Measurements from ENCODE around the gene MOB2. TPM values are rescaled to one million over a fixed set of nuclear protein-coding genes. Genes with fewer than 3 reads are reported as not detected.

The MOB2 gene
- total and polyA plus RNA-seq, 9 of the 15 experiments (the other 6 are each of a cell fraction or from before 2014, with no cell fraction given), result 0.17 to 36.8 (median 19.2) TPM

DNA sequence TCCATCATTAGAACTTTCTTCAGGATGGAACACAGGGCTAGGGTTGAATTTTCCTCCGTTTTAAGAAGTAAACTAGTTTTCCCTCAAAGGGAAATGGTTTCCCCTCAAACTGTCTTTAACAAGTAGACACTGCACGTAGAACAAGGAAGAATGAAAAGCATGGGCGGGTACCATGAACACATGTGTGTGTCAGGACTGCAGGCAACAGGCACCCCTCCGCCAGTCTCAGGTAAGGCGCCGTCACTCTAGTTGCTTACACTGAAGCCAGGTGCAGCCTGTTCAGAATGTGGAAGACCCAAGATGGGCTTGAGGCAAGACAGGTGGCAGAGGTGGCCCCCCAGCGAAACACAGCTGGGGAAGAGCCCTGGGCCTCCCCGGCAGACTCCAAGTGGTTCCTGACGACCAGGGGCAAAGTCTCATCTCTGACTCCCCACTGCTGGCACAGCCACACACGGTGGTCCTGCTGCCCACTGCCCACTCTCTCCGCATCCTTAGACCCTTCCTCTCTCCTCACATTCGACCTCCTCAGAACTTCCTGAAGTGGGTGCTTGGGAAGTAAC, 25.4 kb upstream of the MOB2 start:
- no peak for DNase-seq (ENCODE audit: extremely low read depth in 1 of 4, low spot score in 3 of 4)
- intact Hi-C loops (cut with micrococcal nuclease) (no loop called here), in situ Hi-C loops (cut with MboI) (no loop called here)
- Histone ChIP-seq H3K4me2 (ENCODE audit: insufficient read depth, low read length) (0 out of 2 replicates have a peak overlapping the region, but pooled peaks have one; percentile 25), H3K27me3 (ENCODE audit: control insufficient read depth in 2 of 2, insufficient read depth in 2 of 2, low read length in 2 of 2) (no peaks in the 10 kb centered on the region), H3K4me3 (no peak overlapping the region), H4K20me1 (replicated peaks; ENCODE audit: control insufficient read depth, insufficient read depth, low read length) (peaks cover 81% of the 10 kb centered on the region), H3K9ac (ENCODE audit: insufficient read depth in 1 of 2, low read depth in 2 of 2, low read length in 2 of 2) (no peak overlapping the region), H3K79me2 (ENCODE audit: control insufficient read depth, insufficient read depth, low read length) (peaks cover 14% of the 10 kb centered on the region), H3K36me3 (ENCODE audit: control insufficient read depth, insufficient read depth, low read length) (no peaks in the 10 kb centered on the region), H3K9me1 (ENCODE audit: control insufficient read depth, insufficient read depth, low read length) (peaks cover 13% of the 10 kb centered on the region), H3K27ac (ENCODE audit: extremely low read depth, low read depth, low read length) (no peak overlapping the region), H3K9me3 (replicated peaks; ENCODE audit: control insufficient read depth, insufficient read depth, low read depth, low read length) (no peaks in the 10 kb centered on the region), H3K4me1 (replicated peaks in 1 of 2; ENCODE audit: control insufficient read depth in 2 of 2, insufficient read depth in 2 of 2, low read length in 2 of 2) (peaks cover 9 to 47% of the 10 kb centered on the region in 2 experiments), H2AFZ (ENCODE audit: low read depth, low read length) (no peak overlapping the region)
- POLR2A ChIA-PET, result no interaction called here
- CTCF ChIA-PET (ENCODE audit: low intra/inter-chr PET ratio), result no interaction called here
- ATAC-seq, result no peak
- no TSS peak for BruUV-seq (replicated peaks)
- no peak for TF ChIP-seq ZNF3 (CRISPR knock-in tag; IDR thresholded peaks at IDR 0.05)
- TF ChIP-seq, protein P1, sequence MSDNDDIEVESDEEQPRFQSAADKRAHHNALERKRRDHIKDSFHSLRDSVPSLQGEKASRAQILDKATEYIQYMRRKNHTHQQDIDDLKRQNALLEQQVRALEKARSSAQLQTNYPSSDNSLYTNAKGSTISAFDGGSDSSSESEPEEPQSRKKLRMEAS (CRISPR knock-in tag; IDR thresholded peaks at IDR 0.05), result 0 out of 2 replicates have a peak, but pooled peaks have one; percentile 24
- 64% methylated on average over 10 of the region's 12 CpGs for WGBS (ENCODE audit: insufficient coverage, low coverage, missing lambda C conversion rate)
- no peak for FAIRE-seq

DNA sequence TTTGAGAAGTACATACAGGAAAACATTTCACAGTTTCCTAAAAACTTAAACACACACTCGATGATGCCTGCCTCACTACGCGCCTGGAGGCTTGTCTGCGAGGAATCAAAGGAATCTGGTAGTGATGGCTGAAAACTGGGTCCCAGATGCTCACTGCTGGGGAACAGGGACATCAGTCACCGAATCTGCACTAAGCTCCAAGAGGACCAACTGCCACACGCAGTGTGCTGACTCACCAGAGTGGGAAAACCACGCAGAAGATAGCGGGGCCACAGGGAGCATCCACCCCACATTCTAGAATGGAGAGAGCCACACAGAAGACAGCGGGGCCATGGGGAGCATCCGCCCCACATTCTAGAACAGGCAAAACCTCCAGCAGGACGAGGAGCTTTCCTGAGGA, 24.3 kb upstream of the MOB2 start:
- Histone ChIP-seq H3K4me3 (no peak overlapping the region), H3K36me3 (ENCODE audit: control insufficient read depth, insufficient read depth, low read length) (no peaks in the 10 kb centered on the region), H3K27me3 (ENCODE audit: control insufficient read depth in 2 of 2, insufficient read depth in 2 of 2, low read length in 2 of 2) (no peaks in the 10 kb centered on the region), H3K9ac (ENCODE audit: insufficient read depth in 1 of 2, low read depth in 2 of 2, low read length in 2 of 2) (no peak overlapping the region), H3K9me1 (ENCODE audit: control insufficient read depth, insufficient read depth, low read length) (peaks cover 13% of the 10 kb centered on the region), H2AFZ (ENCODE audit: low read depth, low read length) (no peak overlapping the region), H3K27ac (ENCODE audit: extremely low read depth, low read depth, low read length) (no peak overlapping the region), H4K20me1 (replicated peaks; ENCODE audit: control insufficient read depth, insufficient read depth, low read length) (peaks cover 70% of the 10 kb centered on the region), H3K4me2 (ENCODE audit: insufficient read depth, low read length) (no peak overlapping the region), H3K4me1 (replicated peaks in 1 of 2; ENCODE audit: control insufficient read depth in 2 of 2, insufficient read depth in 2 of 2, low read length in 2 of 2) (peaks cover 9 to 48% of the 10 kb centered on the region in 2 experiments), H3K79me2 (ENCODE audit: control insufficient read depth, insufficient read depth, low read length) (peaks cover 14% of the 10 kb centered on the region), H3K9me3 (replicated peaks; ENCODE audit: control insufficient read depth, insufficient read depth, low read depth, low read length) (no peaks in the 10 kb centered on the region)
- intact Hi-C loops (cut with micrococcal nuclease), result no loop called here
- in situ Hi-C loops (cut with MboI), result no loop called here
- WGBS (ENCODE audit: insufficient coverage, low coverage, missing lambda C conversion rate), result 50% methylated on average over 11 of the region's 11 CpGs
- ATAC-seq (no peak), DNase-seq (ENCODE audit: extremely low read depth in 1 of 4, low spot score in 3 of 4) (no peak), FAIRE-seq (no peak)
- POLR2A ChIA-PET, result interaction anchor here (0.6 kb wide), 1 partner anchor 18 kb away, joined by 3 read pairs; no protein-coding TSS in a partner anchor
- CTCF ChIA-PET (ENCODE audit: low intra/inter-chr PET ratio), result no interaction called here
- BruUV-seq (replicated peaks), result no TSS peak
- no peak for TF ChIP-seq HDAC8 (tag; IDR thresholded peaks at IDR 0.05)
- TF ChIP-seq NR4A1 (CRISPR knock-in tag; IDR thresholded peaks at IDR 0.05), result no peak
- TF ChIP-seq NR4A1 (tag; IDR thresholded peaks at IDR 0.05), result no peak
- no peak for TF ChIP-seq HNRNPK (IDR thresholded peaks at IDR 0.05; ENCODE audit: low read depth, low read length, poor library complexity, severe bottlenecking)
- TF ChIP-seq POU5F1 (IDR thresholded peaks at IDR 0.05; ENCODE audit: borderline replicate concordance, low read depth, low read length, partially characterized antibody), result no peak
